Panc1 (cell line): Measurements from ENCODE around the gene RILPL2.

Experiments used
- CTCF ChIP-seq: fragments of 450-650 bp; IDR thresholded peaks from 2 replicates; pipeline ENCODE4 v1.5.1; 2017; ENCODE audit warnings: mild to moderate bottlenecking
- POLR2AphosphoS5 ChIP-seq: IDR thresholded peaks from 2 replicates; pipeline ENCODE4 v1.6.1; 2012; ENCODE audit warnings: mild to moderate bottlenecking, low read depth, low read length, moderate library complexity
- SIN3A ChIP-seq: IDR thresholded peaks from 2 replicates; pipeline ENCODE4 v1.6.1; 2012; ENCODE audit warnings: low read depth, mild to moderate bottlenecking, low read length, moderate library complexity, borderline replicate concordance; ENCODE audit not compliant: insufficient read depth

- no peak for TF ChIP-seq CTCF
- no peak for TF ChIP-seq POLR2AphosphoS5
- no peak for TF ChIP-seq SIN3A
These were observed 42.7 kb downstream of the RILPL2 start for GRCh38 chr12:123393747-123394146.
